Karpas-422 (cell line): Measurements from ENCODE around the gene ZFP1. TPM values are rescaled to one million over a fixed set of nuclear protein-coding genes. Genes with fewer than 3 reads are reported as not detected.

Experiments
- DNase-seq: peaks from one replicate; pipeline ENCODE4 v3.0.0-alpha.2; 2015
- H2AFZ ChIP-seq: fragments of 200-600 bp; sonication (generic); 2 replicates; pipeline ENCODE4 v1.6.1; 2014; ENCODE audit warnings: antibody characterized with exemption, low read length, mixed read lengths
- H3K27ac ChIP-seq: fragments of 200-600 bp; sonication (generic); 2 replicates; pipeline ENCODE4 v1.5.1; 2014; ENCODE audit warnings: mild to moderate bottlenecking, low read length, moderate library complexity
- H3K27me3 ChIP-seq: fragments of 200-600 bp; sonication (generic); 2 replicates; pipeline ENCODE4 v1.6.1; 2014; ENCODE audit warnings: low read length, mixed read lengths
- H3K36me3 ChIP-seq: fragments of 200-600 bp; sonication (generic); 2 replicates; pipeline ENCODE4 v1.6.1; 2014; ENCODE audit warnings: low read length, mixed read lengths; ENCODE audit not compliant: insufficient read depth
- H3K4me1 ChIP-seq: fragments of 200-600 bp; sonication (generic); 2 replicates; pipeline ENCODE4 v1.6.1; 2014; ENCODE audit warnings: mild to moderate bottlenecking, low read length, mixed read lengths
- H3K4me2 ChIP-seq: fragments of 200-600 bp; sonication (generic); 2 replicates; pipeline ENCODE4 v1.6.1; 2014; ENCODE audit warnings: low read length, low read depth, mild to moderate bottlenecking; ENCODE audit not compliant: poor library complexity, severe bottlenecking
- H3K4me3 ChIP-seq: fragments of 200-600 bp; sonication (generic); 2 replicates; pipeline ENCODE4 v1.5.1; 2014; ENCODE audit warnings: mild to moderate bottlenecking, antibody characterized with exemption, low read length, mixed read lengths
- H3K79me2 ChIP-seq: fragments of 200-600 bp; sonication (generic); 2 replicates; pipeline ENCODE4 v1.6.1; 2014; ENCODE audit warnings: mild to moderate bottlenecking, low read length, mixed read lengths
- H3K9ac ChIP-seq: fragments of 200-600 bp; sonication (generic); 2 replicates; pipeline ENCODE4 v1.6.0; 2014; ENCODE audit warnings: low read length
- H3K9me2 ChIP-seq: fragments of 200-600 bp; sonication (generic), shearing (Covaris generic); replicated peaks from 2 replicates; pipeline ENCODE4 v1.6.0; 2014; ENCODE audit warnings: mild to moderate bottlenecking, low read length, moderate library complexity; ENCODE audit not compliant: insufficient read depth
- H3K9me3 ChIP-seq: fragments of 300-700, 200-600 bp; sonication (generic); 2 replicates; pipeline ENCODE4 v1.6.1; 2014; ENCODE audit warnings: low read length, mixed read lengths
- H4K20me1 ChIP-seq: fragments of 200-600 bp; sonication (generic); 2 replicates; pipeline ENCODE4 v1.6.1; 2014; ENCODE audit warnings: mild to moderate bottlenecking, antibody characterized with exemption, low read length, low read depth; ENCODE audit not compliant: insufficient read depth
- total RNA-seq: library from RNA; depleted of rRNA; stranded (reverse); fragments of >200 nt; shearing (Covaris generic); gene quantifications from 2 replicates; pipeline ENCODE4 v1.2.3, GENCODE V29; 2014; ENCODE audit warnings: low replicate concordance

Gene ZFP1
- total RNA-seq, 1 experiment from 2014 or later = 23.0 TPM

GRCh38 chr16:75111961-75112733, 36.2 kb upstream of the ZFP1 start:
- Histone ChIP-seq H3K4me2 (no peak overlapping the region), H3K4me1 (peaks cover 41% of the 10 kb centered on the region)

GRCh38 chr16:75112734-75113491, 35.4 kb upstream of the ZFP1 start:
- no peak overlapping the region for H3K4me2 ChIP-seq
- H3K9ac ChIP-seq = no peak overlapping the region
- no peaks in the 10 kb centered on the region for H4K20me1 ChIP-seq
- no peak for DNase-seq
- no peaks in the 10 kb centered on the region for H3K79me2 ChIP-seq
- H2AFZ ChIP-seq = no peak overlapping the region
- no peak overlapping the region for H3K4me3 ChIP-seq
- no peaks in the 10 kb centered on the region for H3K27me3 ChIP-seq
- H3K4me1 ChIP-seq = peaks cover 38% of the 10 kb centered on the region
- no peaks in the 10 kb centered on the region for H3K9me2 ChIP-seq
- H3K27ac ChIP-seq = no peak overlapping the region
- no peaks in the 10 kb centered on the region for H3K36me3 ChIP-seq
- H3K9me3 ChIP-seq = no peaks in the 10 kb centered on the region

More at GRCh38 chr16:75111961-75112733, 36.2 kb upstream of the ZFP1 start:
- no peaks in the 10 kb centered on the region for H3K9me3 ChIP-seq
- H4K20me1 ChIP-seq = no peaks in the 10 kb centered on the region
- no peak for DNase-seq
- no peak overlapping the region for H3K27ac ChIP-seq
- H3K27me3 ChIP-seq = no peaks in the 10 kb centered on the region
- no peak overlapping the region for H3K4me3 ChIP-seq
- H3K9ac ChIP-seq = no peak overlapping the region
- H2AFZ ChIP-seq = no peak overlapping the region
- no peaks in the 10 kb centered on the region for H3K9me2 ChIP-seq
- H3K79me2 ChIP-seq = no peaks in the 10 kb centered on the region
- H3K36me3 ChIP-seq = no peaks in the 10 kb centered on the region

- H3K36me3 ChIP-seq = no peaks in the 10 kb centered on the region
- no peak overlapping the region for H3K27ac ChIP-seq
- H2AFZ ChIP-seq = no peak overlapping the region
Observed at GRCh38 chr16:75113541-75114121, 34.7 kb upstream of the ZFP1 start.

GRCh38 chr16:75114179-75114945, 34.0 kb upstream of the ZFP1 start:
- Histone ChIP-seq H3K9me3 (no peaks in the 10 kb centered on the region), H3K4me1 (peaks cover 24% of the 10 kb centered on the region), H3K27me3 (no peaks in the 10 kb centered on the region), H3K9me2 (no peaks in the 10 kb centered on the region), H3K36me3 (no peaks in the 10 kb centered on the region), H3K27ac (no peak overlapping the region), H3K9ac (no peak overlapping the region), H2AFZ (no peak overlapping the region), H4K20me1 (no peaks in the 10 kb centered on the region), H3K79me2 (no peaks in the 10 kb centered on the region), H3K4me3 (no peak overlapping the region), H3K4me2 (no peak overlapping the region)
- DNase-seq = no peak

More at GRCh38 chr16:75113541-75114121, 34.7 kb upstream of the ZFP1 start:
- H3K4me3 ChIP-seq = no peak overlapping the region
- no peaks in the 10 kb centered on the region for H3K79me2 ChIP-seq
- H3K4me1 ChIP-seq = peaks cover 32% of the 10 kb centered on the region
- no peaks in the 10 kb centered on the region for H4K20me1 ChIP-seq
- H3K27me3 ChIP-seq = no peaks in the 10 kb centered on the region
- H3K4me2 ChIP-seq = no peak overlapping the region
- H3K9ac ChIP-seq = no peak overlapping the region
- H3K9me3 ChIP-seq = no peaks in the 10 kb centered on the region
- H3K9me2 ChIP-seq = no peaks in the 10 kb centered on the region
- no peak for DNase-seq

GRCh38 chr16:75114946-75115825, 33.1 kb upstream of the ZFP1 start:
- Histone ChIP-seq H3K9ac (no peak overlapping the region), H3K79me2 (no peaks in the 10 kb centered on the region), H3K9me3 (no peaks in the 10 kb centered on the region), H2AFZ (no peak overlapping the region), H3K36me3 (no peaks in the 10 kb centered on the region), H3K27ac (no peak overlapping the region), H3K4me2 (no peak overlapping the region), H3K4me1 (peaks cover 16% of the 10 kb centered on the region), H3K4me3 (no peak overlapping the region), H4K20me1 (no peaks in the 10 kb centered on the region), H3K9me2 (no peaks in the 10 kb centered on the region), H3K27me3 (no peaks in the 10 kb centered on the region)
- no peak for DNase-seq

GRCh38 chr16:75116081-75116910, 32.0 kb upstream of the ZFP1 start, which contains the start of gene LDHD:
Gene LDHD (minus strand): TSS chr16:75116780. CDS start chr16:75116720, 60 bp downstream.
- H3K27me3 ChIP-seq = no peaks in the 10 kb centered on the region
- H3K4me1 ChIP-seq = peaks cover 6% of the 10 kb centered on the region
- H3K9me3 ChIP-seq = peaks cover 1% of the 10 kb centered on the region
- no peaks in the 10 kb centered on the region for H3K36me3 ChIP-seq
- no peak within 1 kb of the TSS for H3K9ac ChIP-seq
- H3K4me2 ChIP-seq = no peak within 1 kb of the TSS
- peak within 1 kb of the TSS; percentile 21; the same call in 1 of the 2 replicates for H3K4me3 ChIP-seq
- no peaks in the 10 kb centered on the region for H3K9me2 ChIP-seq
- peak; percentile 57 for DNase-seq
- no peaks in the 10 kb centered on the region for H3K79me2 ChIP-seq
- H4K20me1 ChIP-seq = no peaks in the 10 kb centered on the region
- no peak within 1 kb of the TSS for H2AFZ ChIP-seq
- no peak within 1 kb of the TSS for H3K27ac ChIP-seq

- no peak overlapping the region for H3K9ac ChIP-seq
Observed at GRCh38 chr16:75116911-75117245, 31.4 kb upstream of the ZFP1 start.

More at GRCh38 chr16:75116911-75117245, 31.4 kb upstream of the ZFP1 start:
- Histone ChIP-seq H3K4me3 (no peak overlapping the region), H3K9me3 (peaks cover 7% of the 10 kb centered on the region), H3K4me2 (no peak overlapping the region), H2AFZ (no peak overlapping the region), H3K4me1 (no peaks in the 10 kb centered on the region; the same call in 1 of the 2 replicates), H3K27me3 (no peaks in the 10 kb centered on the region), H4K20me1 (no peaks in the 10 kb centered on the region), H3K36me3 (no peaks in the 10 kb centered on the region), H3K27ac (no peak overlapping the region), H3K79me2 (no peaks in the 10 kb centered on the region), H3K9me2 (no peaks in the 10 kb centered on the region)
- no peak for DNase-seq
